ENCODE measurements around the gene CTXND1. TPM values are rescaled to one million over a fixed set of nuclear protein-coding genes. Genes with fewer than 3 reads are reported as not detected.

The CTXND1 gene
- total RNA-seq, 3 donors from 2014 or later (not counting 1 experiment from before 2014, with no cell fraction given): not detected

DNA sequence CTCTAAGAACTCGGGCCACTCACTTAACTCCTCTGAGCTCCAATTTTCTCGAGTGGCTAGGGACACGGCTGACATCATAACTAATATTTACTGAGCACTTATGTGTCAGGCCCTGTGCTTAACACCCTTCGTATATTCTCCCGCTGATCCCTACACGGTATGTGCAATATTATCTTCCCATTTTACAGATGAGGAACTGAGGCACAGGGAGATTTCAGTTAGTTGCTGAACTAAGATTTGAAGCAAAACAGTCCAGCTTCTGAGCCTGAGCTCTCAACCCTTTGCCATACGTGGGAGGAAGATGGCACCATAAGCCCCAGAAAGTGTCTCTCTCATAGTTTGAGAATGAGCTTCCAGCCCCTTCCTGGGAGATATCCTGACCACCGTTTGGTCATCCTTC, 79.6 kb downstream of the CTXND1 start:
- no peak overlapping the region for H3K4me3 Mint-ChIP-seq
- no peak overlapping the region for H3K4me3 ChIP-seq (ENCODE audit: low read length)
- no peaks in the 10 kb centered on the region for H3K9me3 Mint-ChIP-seq
- H3K27me3 ChIP-seq (ENCODE audit: control insufficient read depth, insufficient read depth, low read length): no peaks in the 10 kb centered on the region
- ATAC-seq: no peak
- WGBS (ENCODE audit: insufficient coverage): 98% methylated on average over 8 of the region's 8 CpGs
- intact Hi-C loops (cut with micrococcal nuclease): loop anchor here (2.0 to 5.0 kb wide), 2 partner anchors 110 to 180 kb away; no protein-coding TSS in a partner anchor
- TF ChIP-seq, protein P1, sequence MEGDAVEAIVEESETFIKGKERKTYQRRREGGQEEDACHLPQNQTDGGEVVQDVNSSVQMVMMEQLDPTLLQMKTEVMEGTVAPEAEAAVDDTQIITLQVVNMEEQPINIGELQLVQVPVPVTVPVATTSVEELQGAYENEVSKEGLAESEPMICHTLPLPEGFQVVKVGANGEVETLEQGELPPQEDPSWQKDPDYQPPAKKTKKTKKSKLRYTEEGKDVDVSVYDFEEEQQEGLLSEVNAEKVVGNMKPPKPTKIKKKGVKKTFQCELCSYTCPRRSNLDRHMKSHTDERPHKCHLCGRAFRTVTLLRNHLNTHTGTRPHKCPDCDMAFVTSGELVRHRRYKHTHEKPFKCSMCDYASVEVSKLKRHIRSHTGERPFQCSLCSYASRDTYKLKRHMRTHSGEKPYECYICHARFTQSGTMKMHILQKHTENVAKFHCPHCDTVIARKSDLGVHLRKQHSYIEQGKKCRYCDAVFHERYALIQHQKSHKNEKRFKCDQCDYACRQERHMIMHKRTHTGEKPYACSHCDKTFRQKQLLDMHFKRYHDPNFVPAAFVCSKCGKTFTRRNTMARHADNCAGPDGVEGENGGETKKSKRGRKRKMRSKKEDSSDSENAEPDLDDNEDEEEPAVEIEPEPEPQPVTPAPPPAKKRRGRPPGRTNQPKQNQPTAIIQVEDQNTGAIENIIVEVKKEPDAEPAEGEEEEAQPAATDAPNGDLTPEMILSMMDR (IDR thresholded peaks at IDR 0.05): no peak
- no peak overlapping the region for H3K27ac Mint-ChIP-seq
- H3K36me3 ChIP-seq (ENCODE audit: control insufficient read depth, insufficient read depth, low read length): no peaks in the 10 kb centered on the region
- no peaks in the 10 kb centered on the region for H3K36me3 Mint-ChIP-seq
- no peaks in the 10 kb centered on the region for H3K4me1 ChIP-seq (ENCODE audit: control insufficient read depth, insufficient read depth, low read length)
- DNase-seq: no peak
- peaks cover 0 to 12% of the 10 kb centered on the region in 2 donors for H3K4me1 Mint-ChIP-seq
- no peaks in the 10 kb centered on the region for H3K27me3 Mint-ChIP-seq (ENCODE audit: low read depth in 2 of 2)
- no peak overlapping the region for H3K27ac ChIP-seq (ENCODE audit: low read length)
- no peaks in the 10 kb centered on the region for H3K9me3 ChIP-seq (ENCODE audit: control insufficient read depth, insufficient read depth, low read length)

- Mint-ChIP-seq H3K9me3 (no peaks in the 10 kb centered on the region), H3K27me3 (ENCODE audit: low read depth in 2 of 2) (no peaks in the 10 kb centered on the region), H3K4me1 (peaks cover 0 to 12% of the 10 kb centered on the region in 2 donors), H3K4me3 (no peak overlapping the region), H3K36me3 (no peaks in the 10 kb centered on the region), H3K27ac (no peak overlapping the region)
- no peak overlapping the region for H3K4me3 ChIP-seq (ENCODE audit: low read length)
- TF ChIP-seq, protein P1 (IDR thresholded peaks at IDR 0.05): no peak
- H3K36me3 ChIP-seq (ENCODE audit: control insufficient read depth, insufficient read depth, low read length): no peaks in the 10 kb centered on the region
- intact Hi-C loops (cut with micrococcal nuclease): loop anchor here (2.0 to 5.0 kb wide), 2 partner anchors 109 to 179 kb away; no protein-coding TSS in a partner anchor
- DNase-seq (no peak), ATAC-seq (no peak)
- H3K4me1 ChIP-seq (ENCODE audit: control insufficient read depth, insufficient read depth, low read length): no peaks in the 10 kb centered on the region
- no peaks in the 10 kb centered on the region for H3K27me3 ChIP-seq (ENCODE audit: control insufficient read depth, insufficient read depth, low read length)
- H3K27ac ChIP-seq (ENCODE audit: low read length): no peak overlapping the region
- no peaks in the 10 kb centered on the region for H3K9me3 ChIP-seq (ENCODE audit: control insufficient read depth, insufficient read depth, low read length)
- 99% methylated on average over 4 of the region's 4 CpGs for WGBS (ENCODE audit: insufficient coverage)
Observed at GRCh38 chr15:80171787-80172186, 80.2 kb downstream of the CTXND1 start.

DNA sequence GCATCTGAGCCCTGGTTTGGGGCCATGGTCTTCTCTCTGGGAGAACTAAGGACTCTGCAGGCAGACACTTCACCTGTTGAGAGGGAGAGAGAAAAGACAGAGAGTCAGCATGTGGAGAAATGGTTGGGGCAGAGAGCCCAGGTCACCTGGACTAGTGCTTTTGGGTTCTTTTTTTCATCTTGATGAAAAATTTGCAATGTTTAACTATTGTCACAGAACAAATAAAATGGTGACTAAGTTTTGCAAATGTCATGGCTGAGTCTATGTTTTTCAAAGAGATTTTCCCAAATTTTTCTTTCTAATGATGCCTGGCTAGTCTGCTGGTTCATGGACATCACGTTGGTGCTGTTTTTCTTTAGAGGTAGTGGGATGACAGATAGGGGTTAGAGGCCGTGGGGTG, 81.4 kb downstream of the CTXND1 start:
- no peaks in the 10 kb centered on the region for H3K4me1 ChIP-seq (ENCODE audit: control insufficient read depth, insufficient read depth, low read length)
- ATAC-seq (no peak), DNase-seq (no peak)
- no peaks in the 10 kb centered on the region for H3K9me3 ChIP-seq (ENCODE audit: control insufficient read depth, insufficient read depth, low read length)
- H3K9me3 Mint-ChIP-seq: no peaks in the 10 kb centered on the region
- WGBS (ENCODE audit: insufficient coverage): 91% methylated on average over 2 of the region's 2 CpGs
- no peaks in the 10 kb centered on the region for H3K36me3 Mint-ChIP-seq
- no peak overlapping the region for H3K27ac Mint-ChIP-seq
- H3K4me3 Mint-ChIP-seq: no peak overlapping the region
- H3K27me3 Mint-ChIP-seq (ENCODE audit: low read depth in 2 of 2): no peaks in the 10 kb centered on the region
- TF ChIP-seq, protein P1 (IDR thresholded peaks at IDR 0.05): no peak
- H3K36me3 ChIP-seq (ENCODE audit: control insufficient read depth, insufficient read depth, low read length): no peaks in the 10 kb centered on the region
- H3K27me3 ChIP-seq (ENCODE audit: control insufficient read depth, insufficient read depth, low read length): no peaks in the 10 kb centered on the region
- no peak overlapping the region for H3K4me3 ChIP-seq (ENCODE audit: low read length)
- intact Hi-C loops (cut with micrococcal nuclease): loop anchor here (5.0 kb wide), 1 partner anchor 108 kb away; no protein-coding TSS in a partner anchor
- H3K27ac ChIP-seq (ENCODE audit: low read length): no peak overlapping the region
- peaks cover 0 to 12% of the 10 kb centered on the region in 2 donors for H3K4me1 Mint-ChIP-seq

- 95% methylated on average over 12 of the region's 12 CpGs for WGBS (ENCODE audit: insufficient coverage)
- Histone ChIP-seq H3K9me3 (ENCODE audit: control insufficient read depth, insufficient read depth, low read length) (no peaks in the 10 kb centered on the region), H3K27me3 (ENCODE audit: control insufficient read depth, insufficient read depth, low read length) (no peaks in the 10 kb centered on the region)
Observed at GRCh38 chr15:80169768-80170357, 82.2 kb downstream of the CTXND1 start.

More at GRCh38 chr15:80169768-80170357, 82.2 kb downstream of the CTXND1 start:
- Histone ChIP-seq H3K4me1 (ENCODE audit: control insufficient read depth, insufficient read depth, low read length) (no peaks in the 10 kb centered on the region), H3K36me3 (ENCODE audit: control insufficient read depth, insufficient read depth, low read length) (no peaks in the 10 kb centered on the region), H3K4me3 (ENCODE audit: low read length) (no peak overlapping the region), H3K27ac (ENCODE audit: low read length) (no peak overlapping the region)
- DNase-seq: no peak
- no peak overlapping the region for H3K27ac Mint-ChIP-seq
- H3K4me1 Mint-ChIP-seq: peaks cover 0 to 12% of the 10 kb centered on the region in 2 donors
- H3K27me3 Mint-ChIP-seq (ENCODE audit: low read depth in 2 of 2): no peaks in the 10 kb centered on the region
- intact Hi-C loops (cut with micrococcal nuclease): loop anchor here (5.0 kb wide), 1 partner anchor 108 kb away; no protein-coding TSS in a partner anchor
- no peaks in the 10 kb centered on the region for H3K36me3 Mint-ChIP-seq
- H3K9me3 Mint-ChIP-seq: no peaks in the 10 kb centered on the region
- ATAC-seq: no peak
- H3K4me3 Mint-ChIP-seq: no peak overlapping the region
- TF ChIP-seq, protein P1 (IDR thresholded peaks at IDR 0.05): no peak
